Urothelium cell line (cell line): ENCODE measurements around the gene HOXC10.

Experiments used
- DNase-seq: peaks from one replicate; pipeline ENCODE4 v3.0.0; 2011; ENCODE audit warnings: low spot score, mixed read lengths
- FAIRE-seq: peaks from 2 replicates; lab custom pipeline; 2011; peaks lifted over from hg19 to GRCh38; lab: Jason Lieb, UNC

Gene HOXC10

DNA sequence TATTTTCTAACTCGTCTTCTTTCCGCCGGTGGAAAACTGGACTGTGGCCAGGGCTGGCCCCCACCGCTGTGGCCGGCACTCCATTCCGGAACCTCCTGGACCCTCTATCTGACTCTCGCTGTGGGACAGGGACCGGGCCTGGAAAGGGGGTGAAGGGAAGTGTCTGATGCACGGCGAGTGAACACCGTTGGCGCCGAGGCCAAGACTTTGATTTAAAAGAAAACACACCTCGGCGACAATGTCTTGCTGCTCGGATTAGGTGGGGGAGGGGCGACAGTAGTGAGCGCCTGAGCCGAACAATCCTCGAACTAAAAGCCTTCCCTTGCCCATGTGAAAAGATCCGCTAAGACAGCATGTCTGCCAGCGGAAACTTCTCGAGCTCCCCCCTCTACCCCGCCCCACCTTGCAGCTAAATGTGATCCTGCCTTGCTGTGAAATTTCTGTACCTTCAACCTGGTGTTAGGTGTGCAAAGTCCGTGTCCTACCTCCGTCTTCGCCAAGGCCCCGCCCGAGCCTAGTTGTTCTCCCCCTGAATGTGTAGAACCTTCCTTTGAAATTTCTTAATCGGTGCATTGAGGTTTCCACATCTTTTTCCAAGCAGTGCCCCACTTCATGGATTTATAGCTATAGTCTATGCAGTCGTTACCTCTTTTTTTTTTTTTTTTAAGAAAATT lies 9.3 kb upstream of the HOXC10 start:
- no peak for FAIRE-seq
- DNase-seq: no peak

DNA sequence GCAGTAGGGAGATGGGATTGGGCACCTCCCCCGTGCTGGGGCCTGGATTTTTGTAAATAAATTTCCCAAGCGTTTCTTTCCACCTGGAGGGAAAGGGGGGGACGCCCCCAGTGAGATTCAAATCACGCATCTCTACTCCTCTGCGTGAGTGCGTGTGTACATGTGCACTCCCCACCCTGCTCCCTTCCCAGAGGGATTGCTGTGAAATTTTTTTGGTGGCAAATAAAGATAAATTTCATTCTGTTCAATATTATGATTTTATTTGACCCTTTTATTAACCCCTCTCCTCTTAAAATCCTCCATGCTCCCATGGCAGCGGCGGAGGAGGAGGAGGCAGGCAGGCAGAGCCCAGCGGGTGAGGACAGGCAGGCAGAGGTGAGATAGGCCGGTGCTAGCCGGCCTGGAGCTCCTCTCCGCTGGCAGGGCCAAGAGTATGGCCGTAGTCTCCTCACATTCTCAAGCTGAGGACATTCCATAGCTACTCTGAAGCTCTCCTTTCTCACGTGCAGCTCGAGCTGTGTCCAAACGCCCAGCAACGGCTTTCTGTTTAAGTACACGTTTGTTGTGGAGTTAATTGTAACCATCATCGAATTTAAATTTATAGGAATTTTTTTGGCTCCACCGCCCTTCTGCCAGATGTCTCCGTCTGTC lies 8.6 kb upstream of the HOXC10 start:
- FAIRE-seq: no peak
- no peak for DNase-seq

DNA sequence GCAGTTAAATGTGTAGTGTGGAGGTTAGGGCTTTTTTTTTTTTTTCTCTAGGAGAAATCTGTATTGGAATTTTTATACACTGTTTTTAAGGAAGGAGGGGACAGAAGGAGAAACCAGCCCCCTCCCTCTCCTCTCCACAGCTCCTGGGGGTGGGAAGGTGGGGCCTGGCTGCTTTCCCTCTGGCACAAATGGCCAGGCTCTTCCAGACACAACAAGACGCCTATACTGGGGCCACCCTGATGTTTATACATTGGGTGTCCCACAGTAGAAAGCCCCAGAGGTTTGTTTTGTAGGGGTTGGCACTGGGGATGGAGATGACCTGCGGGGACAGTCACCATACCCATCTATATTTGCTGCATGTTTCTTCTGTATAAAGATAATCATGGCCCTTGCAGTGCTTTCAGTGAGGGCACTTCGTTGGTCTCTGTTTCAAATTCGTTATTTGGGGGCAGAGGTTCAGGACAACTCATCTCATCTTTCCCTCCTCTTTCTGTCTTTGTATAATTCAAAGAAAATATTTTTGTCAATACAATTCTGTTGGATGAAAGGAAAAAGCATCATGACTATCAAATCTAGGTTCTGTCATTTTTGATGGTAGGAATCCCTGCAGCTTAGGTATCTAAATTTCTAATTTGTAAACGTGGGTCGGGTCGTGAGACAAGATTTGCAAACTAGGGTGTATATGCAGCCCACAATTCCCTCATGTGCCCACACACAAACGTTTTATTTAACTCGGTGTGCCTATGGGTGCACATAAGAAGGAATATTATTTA lies 7.9 kb upstream of the HOXC10 start:
- DNase-seq: no peak
- FAIRE-seq: no peak

DNA sequence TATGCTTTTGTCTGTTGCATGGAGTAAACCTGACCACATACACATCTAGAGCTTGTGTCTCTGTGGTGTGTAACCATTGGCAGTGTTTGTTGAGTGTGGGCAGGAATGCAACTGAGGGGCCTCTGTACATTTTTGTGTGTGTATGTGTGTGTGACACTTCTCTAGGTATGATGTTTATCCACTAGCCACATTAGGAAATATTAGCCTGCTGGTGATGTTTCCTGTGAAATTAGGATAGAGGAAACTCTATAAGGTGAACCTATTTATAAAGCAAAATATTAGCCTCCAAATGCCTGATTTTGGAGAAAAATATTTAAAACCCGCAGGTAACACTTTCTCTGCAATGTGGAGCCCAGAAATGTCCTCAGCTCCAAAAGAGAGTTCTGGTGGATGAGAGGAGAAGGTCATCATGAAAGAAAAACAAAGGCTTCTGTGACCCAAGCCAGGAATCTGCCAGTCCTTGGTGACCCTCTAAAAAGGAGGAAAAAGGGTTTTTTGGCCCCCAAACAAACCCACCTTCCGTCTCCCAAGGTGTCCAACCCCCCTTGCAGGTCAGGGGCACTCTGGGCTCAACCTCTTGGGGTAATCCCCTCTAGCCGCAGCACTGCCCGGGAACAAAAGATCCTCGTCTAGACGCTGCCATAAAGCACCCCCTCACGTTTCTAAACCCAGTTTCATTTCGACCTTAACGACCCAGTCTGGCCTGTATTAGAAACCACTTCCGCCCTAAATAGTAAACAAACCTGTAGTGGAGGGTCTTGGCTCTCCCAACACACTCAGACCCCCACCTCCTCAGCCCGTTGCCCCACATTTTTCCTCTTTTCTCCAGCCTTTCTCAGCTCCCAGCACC lies 7.1 kb upstream of the HOXC10 start:
- FAIRE-seq (no peak), DNase-seq (no peak)

DNA sequence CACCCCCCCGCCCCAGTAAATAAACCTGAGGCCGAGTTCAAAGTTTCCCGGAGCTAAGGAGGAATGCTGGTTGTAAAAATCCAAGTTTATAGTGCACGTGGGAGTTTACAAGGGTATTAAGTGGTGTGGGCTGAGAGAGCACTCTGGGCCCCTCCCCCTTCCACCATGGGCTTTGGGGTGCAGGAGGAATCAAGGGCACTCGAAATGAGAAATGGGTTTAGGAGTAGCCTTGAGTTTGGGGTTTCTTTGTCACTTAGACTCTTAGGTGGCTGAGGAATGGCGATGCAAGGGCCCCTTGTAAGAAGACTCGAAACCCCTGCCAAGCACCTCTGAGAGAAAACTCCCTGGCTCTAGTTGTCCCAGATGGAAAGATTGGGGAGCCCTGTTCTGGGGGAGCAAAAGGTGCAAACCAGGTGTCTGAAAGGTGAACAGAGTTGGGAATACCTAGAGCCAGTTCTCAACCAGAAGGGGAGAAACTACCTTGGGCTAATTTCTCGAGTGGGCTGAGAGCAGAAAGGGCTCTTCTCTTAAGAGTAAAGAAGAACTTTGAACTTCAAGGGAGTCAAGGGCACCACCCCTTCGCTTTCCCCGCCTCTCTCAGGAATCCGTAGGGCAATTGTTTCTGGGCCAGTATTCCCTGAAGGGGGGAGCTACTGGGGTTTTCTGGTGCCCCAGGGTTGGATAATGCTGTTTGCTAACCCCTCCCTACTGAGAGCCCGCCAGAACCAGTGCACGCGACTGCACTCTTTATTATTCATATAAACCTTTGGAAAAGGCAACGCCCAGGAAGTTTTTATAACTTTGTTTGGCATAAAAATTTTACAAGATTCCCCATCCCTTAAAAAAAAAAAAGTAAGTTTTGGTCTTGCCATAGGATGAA lies 6.2 kb upstream of the HOXC10 start:
- DNase-seq (no peak), FAIRE-seq (no peak)

DNA sequence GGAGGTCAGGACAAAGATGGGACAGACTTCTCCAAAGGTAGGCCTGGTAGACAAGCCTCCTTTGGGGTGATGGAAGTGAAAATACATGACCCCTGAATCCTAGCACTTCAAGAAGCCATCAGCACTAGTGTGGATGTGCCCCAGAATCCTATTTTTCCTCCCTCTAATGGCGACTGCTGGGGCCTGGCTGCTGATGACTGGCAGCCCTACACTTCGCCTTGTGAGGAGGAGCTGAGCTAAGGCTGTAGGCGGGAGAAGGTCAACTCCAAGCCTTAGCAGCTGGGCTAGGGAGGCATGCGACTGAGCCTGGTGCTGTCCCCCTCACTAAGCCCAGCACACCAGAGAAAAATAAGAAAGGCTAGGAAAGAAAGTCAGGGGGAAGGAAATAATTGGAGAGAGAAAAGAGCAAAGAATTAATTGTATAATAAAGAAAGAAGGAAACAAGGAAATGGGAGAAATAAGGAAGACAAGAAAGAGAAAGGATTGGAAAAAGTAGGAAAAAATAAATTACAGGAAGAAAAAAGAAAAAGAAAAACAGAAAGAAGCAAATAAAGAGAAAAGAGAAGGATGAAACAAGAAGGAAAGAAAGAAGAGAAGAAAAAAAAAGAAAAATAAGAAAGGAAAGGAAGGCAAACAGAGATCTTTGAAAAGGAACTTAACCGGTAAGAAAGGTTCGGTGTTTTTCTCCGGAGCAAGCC lies 4.7 kb upstream of the HOXC10 start:
- DNase-seq (no peak), FAIRE-seq (no peak)

DNA sequence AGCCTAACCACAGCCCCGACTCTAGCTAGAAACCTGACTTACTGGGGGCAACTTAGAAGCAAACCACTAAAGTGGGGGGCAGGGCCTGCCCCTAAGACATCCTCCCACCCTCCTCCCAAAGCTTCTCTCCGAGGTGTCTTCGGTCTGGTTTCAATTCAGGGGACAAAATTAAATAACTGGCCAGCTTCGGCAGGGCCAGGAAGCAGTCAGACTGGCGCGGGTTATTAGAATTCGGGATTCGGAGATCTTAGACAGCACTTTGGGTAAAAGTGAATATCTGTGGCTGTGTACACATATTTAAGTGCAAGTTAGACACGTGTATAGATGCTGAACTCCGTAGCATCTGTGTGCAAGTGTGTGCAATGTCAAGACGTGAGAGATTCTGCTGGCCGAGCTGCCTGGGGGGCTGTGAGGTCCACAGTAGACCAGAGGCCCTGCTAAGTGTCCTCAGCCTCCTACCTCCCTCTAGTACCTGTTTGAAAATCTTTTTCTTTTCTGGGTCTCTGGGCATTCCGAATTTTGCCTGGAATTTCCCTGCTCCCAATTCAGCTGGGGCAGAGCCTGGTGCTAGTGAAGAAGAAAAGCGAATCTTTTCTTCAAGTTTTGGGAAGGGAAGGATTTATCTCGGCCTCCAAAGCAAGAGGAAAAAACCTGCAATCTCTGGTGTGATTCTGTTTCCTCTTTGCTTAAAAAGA lies 4.0 kb upstream of the HOXC10 start:
- no peak for FAIRE-seq
- DNase-seq: no peak

DNA sequence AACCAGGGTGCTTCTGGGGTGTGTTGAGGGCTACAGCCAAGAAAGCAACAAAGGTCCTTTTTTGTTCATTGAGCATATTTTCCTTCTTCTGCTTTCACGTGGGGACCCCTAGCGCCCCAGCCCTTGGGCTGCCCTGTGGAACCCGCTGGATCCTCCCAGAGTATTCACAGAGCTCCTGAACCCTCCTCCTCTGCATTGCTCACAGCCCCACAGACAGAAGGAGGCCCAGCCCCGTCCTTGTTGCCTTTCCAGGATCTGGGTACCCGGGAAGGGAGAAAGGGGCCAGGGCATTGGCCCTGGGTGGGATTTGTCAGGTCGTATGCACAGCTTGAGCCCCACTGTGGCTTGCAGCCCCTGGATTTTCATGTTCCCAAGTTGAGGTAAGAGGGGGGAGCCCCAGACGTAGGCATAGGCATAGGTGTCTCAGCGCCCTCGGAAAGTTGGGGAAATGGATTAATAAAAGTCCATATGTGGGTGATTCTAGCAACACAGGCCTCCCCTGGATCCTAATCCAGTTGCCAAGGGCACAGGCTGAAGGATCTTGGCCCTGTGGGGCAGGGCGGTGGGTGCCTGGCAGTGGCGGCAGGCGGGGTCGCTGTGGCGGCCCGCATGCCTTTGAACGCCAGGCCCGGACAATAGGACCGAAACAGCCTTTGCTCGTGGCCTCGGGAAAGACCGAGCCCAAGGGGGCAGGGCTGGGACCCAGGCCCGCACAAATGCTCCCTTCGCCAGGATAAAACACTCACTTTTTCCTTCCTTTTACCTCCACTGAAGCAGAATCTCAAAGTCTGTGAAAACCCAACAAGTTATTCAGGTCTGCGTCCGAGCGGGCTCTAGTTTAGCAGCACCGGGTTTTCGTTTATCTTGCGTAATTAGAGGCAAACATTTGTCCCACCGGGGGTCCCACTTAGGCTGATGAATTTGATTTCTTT lies 3.0 kb upstream of the HOXC10 start:
- FAIRE-seq: no peak
- DNase-seq: no peak

DNA sequence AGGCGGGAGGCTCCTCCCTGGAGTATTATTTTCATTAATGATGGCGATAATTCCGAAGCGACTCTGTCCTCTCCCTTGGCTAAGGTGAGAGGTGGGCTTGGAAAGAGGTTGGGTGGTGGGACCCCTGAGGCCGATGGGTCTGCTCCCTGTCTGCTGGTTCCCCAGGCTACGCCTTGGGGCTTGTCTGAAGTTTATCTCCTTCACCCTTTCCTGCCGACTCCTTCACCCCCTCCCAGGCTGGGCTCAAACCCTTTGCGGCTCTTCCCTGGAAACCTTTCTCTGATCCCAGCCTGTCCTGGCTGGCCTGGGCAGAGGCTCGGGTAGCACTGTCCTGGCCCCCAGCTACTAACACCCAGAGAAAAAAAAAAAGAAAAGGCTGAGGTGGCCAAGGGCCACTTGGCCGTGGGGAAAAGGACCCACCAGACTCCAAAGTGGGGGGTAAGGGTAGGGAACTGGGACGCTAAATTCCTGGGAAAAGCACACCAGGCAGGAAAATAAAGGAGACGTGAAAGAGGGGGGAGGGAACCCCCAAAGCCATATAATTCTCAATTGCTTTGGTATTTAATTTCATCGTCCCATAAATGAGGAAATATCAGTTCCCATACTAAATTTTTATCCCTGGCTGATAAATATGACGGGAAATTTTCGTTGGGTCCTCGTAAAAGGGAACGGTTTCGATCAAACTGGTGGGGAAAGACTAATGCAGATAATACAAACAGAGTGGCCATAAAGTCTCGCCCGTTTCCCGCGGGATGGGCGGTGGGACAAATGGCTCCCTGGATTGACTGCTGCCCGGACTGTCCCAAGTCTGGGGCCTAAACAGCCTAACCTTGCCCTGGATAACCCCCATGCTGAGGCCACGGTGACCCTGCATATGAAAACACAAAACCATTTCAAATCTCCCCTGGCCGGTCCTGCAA lies 2.0 kb upstream of the HOXC10 start:
- no peak for DNase-seq

DNA sequence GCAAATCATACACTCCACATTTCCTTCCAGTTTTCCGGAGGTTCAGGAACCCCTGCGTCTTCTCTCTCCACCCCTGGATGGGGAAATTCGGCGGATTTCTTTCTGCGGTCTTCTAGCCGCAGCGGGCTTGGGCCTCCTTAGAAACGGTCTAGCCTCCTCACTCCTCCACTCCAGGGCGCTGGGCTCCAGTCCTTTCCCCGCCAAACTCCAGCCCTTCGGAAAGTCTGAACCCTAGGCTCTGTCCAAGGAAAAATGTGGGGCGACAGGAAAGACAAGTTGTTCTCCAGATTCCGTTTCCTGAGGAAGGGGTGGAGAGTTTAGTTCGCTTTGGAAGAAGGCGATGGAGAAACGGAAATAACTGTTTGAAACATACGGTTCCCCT lies 1.4 kb upstream of the HOXC10 start:
- FAIRE-seq: no peak
- DNase-seq: no peak

More for the DNA sequence above, 2.0 kb upstream of the HOXC10 start:
- no peak for FAIRE-seq

DNA sequence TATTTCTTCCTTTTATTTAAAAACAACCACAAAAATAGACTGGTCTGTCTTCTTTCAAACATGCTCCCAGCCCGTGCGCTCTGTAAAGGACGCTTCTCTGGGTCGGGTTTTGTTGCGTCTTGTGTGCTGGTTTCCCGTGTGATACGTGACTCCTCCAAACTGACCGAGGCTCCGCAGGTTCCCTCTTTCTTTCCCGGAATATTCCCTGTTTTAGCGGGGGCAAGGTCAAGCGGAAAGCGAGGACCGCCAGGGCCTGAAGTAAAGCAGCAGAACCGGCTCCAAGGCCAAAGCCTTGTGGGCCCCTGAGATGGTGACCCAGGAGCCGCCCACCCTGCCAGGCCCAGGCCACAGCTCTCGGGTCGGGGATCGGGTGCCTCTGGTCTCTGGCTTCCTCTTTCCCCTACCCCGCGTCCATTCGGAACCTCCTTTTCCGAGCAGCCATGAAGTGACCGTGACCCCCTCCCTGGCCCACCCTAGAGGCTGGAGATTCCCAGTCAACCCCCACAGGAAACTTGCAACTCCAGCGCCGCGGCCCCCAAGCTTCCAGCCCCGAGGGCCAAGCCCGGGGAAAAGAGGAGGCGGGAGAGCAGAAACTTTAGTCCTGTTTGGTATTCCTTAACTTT lies 885 bp upstream of the HOXC10 start:
- no peak for DNase-seq
- FAIRE-seq: no peak

DNA sequence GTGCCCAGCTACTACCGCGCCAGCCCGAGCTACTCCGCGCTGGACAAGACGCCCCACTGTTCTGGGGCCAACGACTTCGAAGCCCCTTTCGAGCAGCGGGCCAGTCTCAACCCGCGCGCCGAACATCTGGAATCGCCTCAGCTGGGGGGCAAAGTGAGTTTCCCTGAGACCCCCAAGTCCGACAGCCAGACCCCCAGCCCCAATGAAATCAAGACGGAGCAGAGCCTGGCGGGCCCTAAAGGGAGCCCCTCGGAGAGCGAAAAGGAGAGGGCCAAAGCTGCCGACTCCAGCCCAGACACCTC lies 697 bp downstream of the HOXC10 start:
- FAIRE-seq (no peak), DNase-seq (no peak)

DNA sequence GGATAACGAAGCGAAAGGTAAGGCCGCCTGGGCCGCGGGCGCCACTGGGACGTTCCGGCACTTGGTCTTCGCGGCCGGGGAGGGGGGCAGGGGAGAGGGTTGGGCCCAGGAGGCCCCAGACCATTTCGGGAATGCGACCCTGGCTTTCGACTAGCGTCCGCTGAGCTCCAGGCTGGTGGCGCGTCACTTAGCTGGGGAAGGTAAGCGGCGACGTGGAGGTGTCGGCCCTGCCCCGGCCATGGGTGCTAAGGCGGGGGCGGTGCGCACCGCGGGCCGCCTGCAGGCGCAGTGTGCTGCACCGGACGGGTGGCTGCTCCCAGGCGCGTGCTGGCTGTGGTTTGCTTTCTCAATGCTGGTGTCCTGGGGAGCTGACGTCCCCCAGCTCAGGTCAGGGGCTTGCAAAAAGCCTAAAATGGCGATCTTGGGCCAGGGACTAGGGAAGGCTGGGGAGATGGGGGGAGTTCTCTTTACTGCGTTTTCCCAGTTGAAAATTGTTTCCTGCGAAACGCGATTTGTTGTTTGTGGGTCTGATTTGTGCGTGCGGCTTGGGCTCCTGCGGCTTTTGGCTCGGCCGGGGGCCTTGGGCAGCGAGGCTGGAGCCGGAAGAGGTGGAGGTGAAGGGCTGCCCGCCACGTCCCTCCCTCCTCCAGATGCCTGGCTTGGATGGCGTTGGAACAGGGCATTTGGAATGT lies 1.2 kb downstream of the HOXC10 start:
- no peak for FAIRE-seq
- no peak for DNase-seq

DNA sequence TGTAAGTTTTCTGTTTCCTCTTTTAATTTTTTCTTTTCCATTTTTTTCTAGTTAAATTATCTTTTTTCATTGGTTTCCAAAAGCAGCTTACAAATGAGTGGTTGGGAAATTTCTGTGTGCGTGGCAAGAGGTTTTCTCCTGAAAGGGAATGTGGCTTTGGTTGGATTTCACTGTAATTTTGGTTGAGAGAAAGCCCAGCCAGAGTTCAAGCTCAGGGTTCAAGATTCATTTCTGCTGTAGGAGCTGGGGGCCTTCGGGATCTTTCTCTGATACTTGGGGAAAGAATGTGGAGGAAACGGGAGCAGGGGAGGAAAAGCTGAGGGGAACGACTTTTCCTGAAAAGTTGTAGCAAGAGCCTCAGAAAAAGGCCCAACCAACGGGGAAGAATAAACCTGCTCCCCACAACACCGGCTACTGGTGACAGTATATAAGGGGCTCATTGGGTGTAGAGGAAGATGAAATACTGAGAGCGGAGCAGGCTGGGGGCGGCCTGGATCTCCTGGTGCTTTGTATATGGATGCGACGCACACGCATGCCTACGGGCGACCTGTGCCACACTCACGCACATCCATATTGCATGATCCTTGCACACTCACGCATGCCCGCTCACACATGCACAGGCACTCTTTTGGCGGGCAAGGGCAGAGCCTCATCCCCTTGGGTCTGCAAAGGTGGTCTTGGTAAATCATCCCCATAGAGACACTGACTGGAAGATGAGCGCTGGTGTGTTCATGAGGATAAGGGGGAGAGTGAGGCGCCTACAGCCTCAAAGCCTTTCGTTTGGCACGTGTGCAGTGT lies 1.9 kb downstream of the HOXC10 start:
- no peak for FAIRE-seq
- DNase-seq: no peak

DNA sequence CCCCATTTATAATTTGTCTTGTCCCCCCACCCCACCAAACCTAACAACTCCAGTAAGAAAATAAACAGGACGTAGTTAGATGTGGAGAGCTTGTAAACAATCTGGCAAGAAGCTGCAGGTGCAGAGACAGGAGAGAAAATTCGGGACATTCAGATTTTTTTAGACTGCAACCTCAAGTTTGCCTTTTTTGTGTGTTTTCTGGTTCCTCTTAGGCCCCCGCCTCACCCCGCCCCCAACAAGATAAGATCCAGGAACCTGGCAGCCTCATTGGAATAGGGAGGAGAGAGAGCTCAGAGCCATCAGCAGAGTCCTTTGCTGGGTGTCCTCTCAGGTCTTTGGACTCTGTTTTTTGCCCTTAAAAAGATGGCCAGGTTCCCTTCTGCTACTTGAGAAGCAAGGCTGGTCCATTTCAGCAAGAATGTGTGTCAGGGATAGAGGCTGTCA lies 2.9 kb downstream of the HOXC10 start:
- DNase-seq: no peak
- FAIRE-seq: no peak
